Adipose tissue (tissue), 3 donors: ENCODE measurements around the gene VIP. TPM values are rescaled to one million over a fixed set of nuclear protein-coding genes. Genes with fewer than 3 reads are reported as not detected.

Source experiments
- H3K27ac ChIP-seq: one replicate; pipeline ENCODE4 v1.5.1; 2013; ENCODE audit warnings: low read depth, low read length
- WGBS, 3 donors: extraction: QIAGEN DNeasy Blood & Tissue Kit; methylation state at CpG; one replicate each; pipeline ENCODE4 v1.1.7; 2013; 5-methylcytosine and 5-hydroxymethylcytosine counted together
- polyA plus RNA-seq, 3 donors: library from polyadenylated mRNA; stranded (reverse); fragments of 200-250 nt; gene quantifications; one replicate each; pipeline ENCODE4 v1.2.3, GENCODE V29; 2013
- donor health status: healthy with polysubstance abuse.
- donor health status: Bipolar disorder and iron deficiency.
- donor health status: healthy.

VIP gene
- polyA plus RNA-seq, 3 donors = 0.79 to 11.0 (median 0.81) TPM

- no peak overlapping the region for H3K27ac ChIP-seq
- 75 to 82% (median 75%) methylated on average over 2 of the region's 2 CpGs for WGBS, 3 donors
Observed at GRCh38 chr6:152769993-152770392, 19.4 kb downstream of the VIP start.

GRCh38 chr6:152771061-152771687 is 20.6 kb downstream of the VIP start:
- no peak overlapping the region for H3K27ac ChIP-seq
- 65 to 76% (median 75%) methylated on average over 5 of the region's 5 CpGs for WGBS, 3 donors

- H3K27ac ChIP-seq = no peak overlapping the region
Observed at GRCh38 chr6:152775428-152775827, 24.8 kb downstream of the VIP start.

GRCh38 chr6:152776833-152777232 is 26.2 kb downstream of the VIP start:
- no peak overlapping the region for H3K27ac ChIP-seq
- WGBS, 3 donors = 81 to 86% (median 83%) methylated on average over 3 of the region's 3 CpGs

- H3K27ac ChIP-seq = no peak overlapping the region
- 64 to 72% (median 65%) methylated on average over 9 of the region's 9 CpGs for WGBS, 3 donors
Observed at GRCh38 chr6:152783217-152783878, 32.8 kb downstream of the VIP start.

- no peak overlapping the region for H3K27ac ChIP-seq
Observed at GRCh38 chr6:152794696-152795095, 44.1 kb downstream of the VIP start.

GRCh38 chr6:152804150-152804549 is 53.6 kb downstream of the VIP start:
- no peak overlapping the region for H3K27ac ChIP-seq

Other genes starting within 250 kb of the VIP start
- gene SYNE1, start 113.4 kb upstream of the VIP start, polyA plus RNA-seq = 10 to 100 TPM; 16.1 to 50.4 (median 27.0) TPM
- gene MYCT1, start 52.9 kb upstream of the VIP start, polyA plus RNA-seq = 10 to 100 TPM in 2 of 3 donors, 1 to 10 TPM in 1; 2.7 to 18.1 (median 17.5) TPM
- 1 to 10 TPM; 1.2 to 6.4 (median 2.7) TPM for gene FBXO5, start 232.2 kb downstream of the VIP start, polyA plus RNA-seq